ENCODE data around the gene SEC14L5. TPM values are rescaled to one million over a fixed set of nuclear protein-coding genes. Genes with fewer than 3 reads are reported as not detected.
A peak's percentile ranks its signal among the peaks of the same experiment; 100 is the strongest.

The SEC14L5 gene
- total RNA-seq, 2 experiments from 2014 or later: 0.07 TPM; not detected in 1

- H3K4me3 Mint-ChIP-seq: peak overlapping the region; percentile 51
- H3K9me3 Mint-ChIP-seq: no peaks in the 10 kb centered on the region
- peaks cover 3% of the 10 kb centered on the region for H3K36me3 Mint-ChIP-seq (ENCODE audit: low read depth)
- intact Hi-C loops (cut with micrococcal nuclease): no loop called here
- DNase-seq (no peak), ATAC-seq (no peak)
- CTCF ChIA-PET: interaction anchor here (1.7 kb wide), 1 partner anchor 60 kb away, joined by 5 read pairs; no protein-coding TSS in a partner anchor
- H3K4me1 Mint-ChIP-seq (ENCODE audit: low read depth): peaks cover 18% of the 10 kb centered on the region
- TF ChIP-seq, protein P1, sequence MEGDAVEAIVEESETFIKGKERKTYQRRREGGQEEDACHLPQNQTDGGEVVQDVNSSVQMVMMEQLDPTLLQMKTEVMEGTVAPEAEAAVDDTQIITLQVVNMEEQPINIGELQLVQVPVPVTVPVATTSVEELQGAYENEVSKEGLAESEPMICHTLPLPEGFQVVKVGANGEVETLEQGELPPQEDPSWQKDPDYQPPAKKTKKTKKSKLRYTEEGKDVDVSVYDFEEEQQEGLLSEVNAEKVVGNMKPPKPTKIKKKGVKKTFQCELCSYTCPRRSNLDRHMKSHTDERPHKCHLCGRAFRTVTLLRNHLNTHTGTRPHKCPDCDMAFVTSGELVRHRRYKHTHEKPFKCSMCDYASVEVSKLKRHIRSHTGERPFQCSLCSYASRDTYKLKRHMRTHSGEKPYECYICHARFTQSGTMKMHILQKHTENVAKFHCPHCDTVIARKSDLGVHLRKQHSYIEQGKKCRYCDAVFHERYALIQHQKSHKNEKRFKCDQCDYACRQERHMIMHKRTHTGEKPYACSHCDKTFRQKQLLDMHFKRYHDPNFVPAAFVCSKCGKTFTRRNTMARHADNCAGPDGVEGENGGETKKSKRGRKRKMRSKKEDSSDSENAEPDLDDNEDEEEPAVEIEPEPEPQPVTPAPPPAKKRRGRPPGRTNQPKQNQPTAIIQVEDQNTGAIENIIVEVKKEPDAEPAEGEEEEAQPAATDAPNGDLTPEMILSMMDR (IDR thresholded peaks at IDR 0.05): no peak
- no peak overlapping the region for H3K27ac Mint-ChIP-seq
- no peaks in the 10 kb centered on the region for H3K27me3 Mint-ChIP-seq
- POLR2A ChIA-PET: interaction anchor here (1.1 to 1.3 kb wide), 2 partner anchors 10 to 14 kb away, joined by 3 to 5 read pairs; no protein-coding TSS in a partner anchor
These were observed 73.5 kb downstream of the SEC14L5 start for GRCh38 chr16:5031601-5032000.

- H3K36me3 Mint-ChIP-seq (ENCODE audit: low read depth): peaks cover 3% of the 10 kb centered on the region
- no peaks in the 10 kb centered on the region for H3K27me3 Mint-ChIP-seq
- intact Hi-C loops (cut with micrococcal nuclease): no loop called here
- H3K27ac Mint-ChIP-seq: peak overlapping the region; percentile 5
- peak overlapping the region; percentile 81 for H3K4me3 Mint-ChIP-seq
- ATAC-seq: no peak
- TF ChIP-seq, protein P1 (IDR thresholded peaks at IDR 0.05): no peak
- DNase-seq: no peak
- ChIA-PET POLR2A (interaction anchor here (0.8 to 1.3 kb wide), 2 partner anchors 12 to 33 kb away, joined by 3 to 5 read pairs; partner anchors contain the start of gene C16orf89), CTCF (interaction anchor here (1.7 kb wide), 1 partner anchor 59 kb away, joined by 5 read pairs; no protein-coding TSS in a partner anchor)
- H3K4me1 Mint-ChIP-seq (ENCODE audit: low read depth): peaks cover 18% of the 10 kb centered on the region
- H3K9me3 Mint-ChIP-seq: no peaks in the 10 kb centered on the region
These were observed 74.6 kb downstream of the SEC14L5 start for GRCh38 chr16:5032748-5033167.

DNA sequence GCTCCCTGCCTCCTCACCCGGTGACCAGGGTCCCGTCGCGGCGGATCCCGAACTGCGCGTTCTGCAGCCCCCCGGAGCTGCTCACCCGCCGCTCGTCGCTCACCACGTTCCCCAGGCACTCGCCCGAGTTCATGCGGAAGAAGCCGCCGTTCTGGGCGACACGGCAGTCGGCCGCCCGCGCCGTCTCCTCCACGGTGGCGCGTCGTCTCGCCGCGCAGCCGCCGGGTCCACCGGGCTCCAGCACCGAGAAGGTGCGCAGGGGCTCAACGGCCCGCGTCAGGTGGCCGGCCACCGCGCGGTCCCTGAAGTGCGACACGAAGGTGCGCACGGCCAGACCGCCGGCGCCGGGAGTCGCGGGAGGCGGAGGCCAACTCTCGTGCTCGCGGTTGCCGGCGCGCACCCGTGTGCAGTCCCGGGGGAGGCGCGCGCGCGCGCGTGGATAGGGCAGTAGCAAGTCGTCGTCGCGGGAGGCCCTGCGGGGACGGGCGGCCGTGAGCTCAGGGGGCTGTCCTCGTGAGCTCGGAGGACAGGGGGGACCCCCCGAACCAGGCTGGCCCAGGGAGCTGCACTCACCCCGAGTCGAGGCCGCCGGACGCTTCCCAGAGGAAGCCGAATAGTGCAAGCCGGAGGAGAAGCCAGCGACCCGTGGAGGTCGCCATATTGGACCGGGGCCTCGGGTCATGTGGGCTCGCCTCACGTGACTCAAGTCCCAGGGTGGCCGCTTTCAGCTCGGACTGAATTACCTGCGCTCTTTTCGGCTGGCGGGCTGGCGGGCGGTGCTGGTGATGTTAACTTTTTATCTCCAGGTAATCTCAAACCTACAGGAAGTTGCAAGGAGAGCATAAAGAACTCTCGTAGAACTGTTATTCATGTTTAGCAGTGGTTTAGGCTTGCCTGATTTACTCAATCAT, 75.4 kb downstream of the SEC14L5 start, which contains the start of gene NAGPA:
Gene NAGPA (minus strand): TSS at position 680 of the 911 bp plus-strand sequence. CDS start 21 bp downstream, at position 659.
- TF ChIP-seq, protein P1 (IDR thresholded peaks at IDR 0.05): no peak
- peak; percentile 93 for DNase-seq
- POLR2A ChIA-PET: interaction anchor here (0.8 to 2.3 kb wide), 7 partner anchors 12 to 74 kb away, joined by 3 to 8 read pairs (median 3); partner anchors contain the start of genes ALG1 and C16orf89
- peak within 1 kb of the TSS; percentile 78 for H3K27ac Mint-ChIP-seq
- no peaks in the 10 kb centered on the region for H3K27me3 Mint-ChIP-seq
- H3K36me3 Mint-ChIP-seq (ENCODE audit: low read depth): peaks cover 3% of the 10 kb centered on the region
- intact Hi-C loops (cut with micrococcal nuclease): no loop called here
- H3K4me3 Mint-ChIP-seq: peak within 1 kb of the TSS; percentile 81
- peak; percentile 91 for ATAC-seq
- H3K4me1 Mint-ChIP-seq (ENCODE audit: low read depth): peaks cover 18% of the 10 kb centered on the region
- CTCF ChIA-PET: interaction anchor here (1.0 to 1.6 kb wide), 5 partner anchors 9 to 409 kb away, joined by 3 to 5 read pairs (median 4); partner anchors contain the start of gene MGRN1
- H3K9me3 Mint-ChIP-seq: no peaks in the 10 kb centered on the region

- DNase-seq (no peak), ATAC-seq (no peak)
- Mint-ChIP-seq H3K27me3 (no peaks in the 10 kb centered on the region), H3K36me3 (ENCODE audit: low read depth) (peaks cover 3% of the 10 kb centered on the region), H3K9me3 (no peaks in the 10 kb centered on the region), H3K4me3 (peak overlapping the region; percentile 81), H3K27ac (peak overlapping the region; percentile 78), H3K4me1 (ENCODE audit: low read depth) (peaks cover 18% of the 10 kb centered on the region)
- TF ChIP-seq, protein P1 (IDR thresholded peaks at IDR 0.05): no peak
- intact Hi-C loops (cut with micrococcal nuclease): no loop called here
- ChIA-PET CTCF (interaction anchor here (1.0 to 1.6 kb wide), 5 partner anchors 9 to 410 kb away, joined by 3 to 5 read pairs (median 4); partner anchors contain the start of gene MGRN1), POLR2A (interaction anchor here (0.8 to 2.3 kb wide), 6 partner anchors 11 to 75 kb away, joined by 3 to 8 read pairs (median 3); partner anchors contain the start of gene ALG1)
These were observed 76.0 kb downstream of the SEC14L5 start for GRCh38 chr16:5034167-5034523.

Data from activated CD8-positive, alpha-beta T cell treated with anti-CD3 and anti-CD28 coated beads for 36 hours (primary cell).